T-helper 17 cell (primary cell): ENCODE measurements around the gene RGS2. TPM values are rescaled to one million over a fixed set of nuclear protein-coding genes. Genes with fewer than 3 reads are reported as not detected.

Experiments
- ATAC-seq: fragments of 150-1000 bp; cut with Tn5 transposase; 2 replicates; pipeline ENCODE4 v1.10.0; 2021; ENCODE audit warnings: mild to moderate bottlenecking, moderate library complexity
- DNase-seq, 3 donors: peaks; one replicate each; pipeline versions ENCODE4 v3.0.0 to v3.0.0-alpha.2; 2020 to 2021
- H3K9me3 ChIP-seq: one replicate; pipeline ENCODE4 v1.7.0; 2013; ENCODE audit warnings: low read length, mild to moderate bottlenecking; ENCODE audit not compliant: control insufficient read depth, poor library complexity, severe bottlenecking
- H3K27ac Mint-ChIP-seq: one replicate; pipeline ENCODE4 v1.8.0; 2022; ENCODE audit warnings: mild to moderate bottlenecking, moderate library complexity, mixed read lengths
- H3K27me3 Mint-ChIP-seq: one replicate; pipeline ENCODE4 v1.8.0; 2022; ENCODE audit warnings: mixed read lengths
- H3K36me3 Mint-ChIP-seq: one replicate; pipeline ENCODE4 v1.8.0; 2022; ENCODE audit warnings: low read depth, mixed read lengths
- H3K4me1 Mint-ChIP-seq: one replicate; pipeline ENCODE4 v1.8.0; 2022; ENCODE audit warnings: mild to moderate bottlenecking, mixed read lengths
- H3K4me3 Mint-ChIP-seq: one replicate; pipeline ENCODE4 v1.8.0; 2022; ENCODE audit warnings: mild to moderate bottlenecking, moderate library complexity, mixed read lengths
- total RNA-seq, 4 donors: library from RNA in 2 of 4; stranded (reverse) in 2 of 4; gene quantifications; one replicate each; pipeline ENCODE4 v1.2.3 and lab custom pipeline; 2022 to 2026

Gene RGS2
- total RNA-seq, 2 donors from 2014 or later: 106 to 122 TPM

DNA sequence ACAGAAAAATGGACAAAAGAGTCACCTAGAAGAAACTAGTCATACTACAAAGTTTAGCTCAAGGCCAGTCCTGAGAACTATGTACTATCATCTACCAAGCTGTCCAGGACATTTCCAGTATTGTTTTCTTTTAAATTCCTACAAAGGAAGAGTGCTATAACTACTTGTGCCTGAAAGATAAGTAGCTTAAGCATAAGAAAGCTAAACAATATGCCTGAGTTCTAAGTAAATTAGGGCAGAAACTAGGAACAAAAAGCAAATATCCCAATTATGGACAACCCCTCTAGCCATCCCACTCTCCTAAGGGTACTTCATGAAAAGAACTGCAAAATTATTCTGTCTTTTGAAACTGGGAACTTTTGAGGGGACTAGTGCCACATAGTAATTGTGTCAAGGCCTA is 5.3 kb upstream of the RGS2 start:
- H3K27me3 Mint-ChIP-seq: no peaks in the 10 kb centered on the region
- no peaks in the 10 kb centered on the region for H3K9me3 ChIP-seq
- H3K4me3 Mint-ChIP-seq: no peak overlapping the region
- ATAC-seq (no peak), DNase-seq (no peak)
- H3K27ac Mint-ChIP-seq: no peak overlapping the region
- H3K36me3 Mint-ChIP-seq: no peaks in the 10 kb centered on the region
- peaks cover 13% of the 10 kb centered on the region for H3K4me1 Mint-ChIP-seq

- Mint-ChIP-seq H3K4me3 (no peak overlapping the region), H3K36me3 (peaks cover 6% of the 10 kb centered on the region), H3K4me1 (peaks cover 26% of the 10 kb centered on the region), H3K27me3 (no peaks in the 10 kb centered on the region), H3K27ac (peak overlapping the region; percentile 97)
- H3K9me3 ChIP-seq: no peaks in the 10 kb centered on the region
- DNase-seq: no peak
- peak; percentile 42 for ATAC-seq
Observed at GRCh38 chr1:192805832-192806323, 3.0 kb upstream of the RGS2 start.

DNA sequence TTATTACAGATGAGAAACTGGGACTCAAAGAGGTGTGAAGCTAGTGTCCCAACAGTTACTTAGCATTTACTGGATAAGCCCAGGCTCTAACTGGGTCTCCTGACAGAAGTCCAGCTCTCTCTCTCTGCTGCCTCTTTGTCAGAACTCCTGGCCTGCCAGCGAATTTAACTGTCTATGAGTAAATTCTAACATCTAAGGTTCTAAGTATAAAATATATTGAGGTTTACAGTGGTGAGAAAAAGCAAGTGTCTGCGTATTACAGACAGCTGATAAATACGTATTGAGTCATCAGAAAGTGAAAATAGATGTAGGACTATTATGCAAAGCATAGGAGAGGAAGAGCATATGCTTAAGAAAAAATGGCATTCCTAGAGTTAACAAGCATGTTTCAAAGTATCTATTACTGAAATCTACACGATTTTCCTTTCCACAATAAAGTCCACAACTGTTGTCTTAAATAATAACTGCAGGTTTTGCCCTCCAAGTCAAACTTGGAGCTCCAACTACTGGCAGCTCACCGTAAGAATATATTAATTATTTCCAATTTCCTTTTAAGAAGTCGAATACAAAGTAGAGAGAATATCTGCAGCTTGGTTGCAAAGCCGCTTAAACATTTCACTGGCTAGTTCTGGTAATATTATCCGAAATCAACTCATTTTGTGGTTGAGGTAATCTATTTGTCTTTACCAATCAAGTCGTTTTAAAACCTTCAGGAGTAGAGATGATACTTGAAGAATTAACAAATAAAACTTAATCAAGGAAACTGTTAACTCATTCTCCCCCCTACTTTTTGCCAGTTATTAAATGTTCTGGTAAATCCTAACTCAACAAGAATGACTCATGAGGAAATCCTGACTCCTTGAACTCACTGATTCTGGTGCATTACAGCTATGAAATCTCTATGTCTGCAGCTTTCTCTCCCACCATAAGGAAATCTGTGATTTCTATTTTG is 1.4 kb upstream of the RGS2 start:
- no peaks in the 10 kb centered on the region for H3K9me3 ChIP-seq
- peak; percentile 14 for ATAC-seq
- Mint-ChIP-seq H3K4me1 (peaks cover 26% of the 10 kb centered on the region), H3K27me3 (no peaks in the 10 kb centered on the region), H3K4me3 (peak overlapping the region; percentile 99), H3K27ac (peak overlapping the region; percentile 97), H3K36me3 (peaks cover 6% of the 10 kb centered on the region)
- DNase-seq: no peak

DNA sequence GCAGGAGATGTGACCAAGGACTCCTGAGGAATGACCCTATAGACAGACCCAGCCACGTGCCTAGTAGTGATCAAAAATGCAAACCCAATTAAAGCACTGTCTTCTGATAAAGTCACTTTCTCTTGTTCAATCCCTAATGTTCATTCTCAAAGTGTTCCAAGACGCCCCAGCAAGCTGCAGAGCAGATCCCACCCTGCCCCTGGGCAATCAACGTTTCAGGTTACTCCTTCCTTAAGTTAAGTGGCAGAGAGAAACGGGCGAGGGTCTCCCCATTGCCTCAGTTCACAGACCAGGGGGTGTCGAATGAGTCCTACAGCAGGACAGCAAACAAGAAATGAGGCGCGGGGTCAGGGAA is 699 bp upstream of the RGS2 start:
- Mint-ChIP-seq H3K4me1 (peaks cover 26% of the 10 kb centered on the region), H3K27ac (peak overlapping the region; percentile 97), H3K4me3 (peak overlapping the region; percentile 99), H3K27me3 (no peaks in the 10 kb centered on the region), H3K36me3 (peaks cover 6% of the 10 kb centered on the region)
- DNase-seq (peak in 1 of 3 donors; percentile 9), ATAC-seq (no peak)
- no peaks in the 10 kb centered on the region for H3K9me3 ChIP-seq

GRCh38 chr1:192809307-192810252 is 741 bp downstream of the RGS2 start:
- Mint-ChIP-seq H3K27me3 (no peaks in the 10 kb centered on the region), H3K4me3 (peak overlapping the region; percentile 99), H3K27ac (peak overlapping the region; percentile 97), H3K4me1 (peaks cover 30% of the 10 kb centered on the region), H3K36me3 (peaks cover 7% of the 10 kb centered on the region)
- DNase-seq (peak; percentile 10 to 32 (median 21)), ATAC-seq (peak; percentile 56)
- H3K9me3 ChIP-seq: no peaks in the 10 kb centered on the region

GRCh38 chr1:192810253-192810880 is 1.5 kb downstream of the RGS2 start:
- H3K4me3 Mint-ChIP-seq: peak overlapping the region; percentile 99
- H3K9me3 ChIP-seq: no peaks in the 10 kb centered on the region
- H3K4me1 Mint-ChIP-seq: peaks cover 30% of the 10 kb centered on the region
- peaks cover 7% of the 10 kb centered on the region for H3K36me3 Mint-ChIP-seq
- no peaks in the 10 kb centered on the region for H3K27me3 Mint-ChIP-seq
- ATAC-seq (no peak), DNase-seq (no peak)
- peak overlapping the region; percentile 97 for H3K27ac Mint-ChIP-seq

- Mint-ChIP-seq H3K27ac (no peak overlapping the region), H3K4me1 (peaks cover 30% of the 10 kb centered on the region), H3K27me3 (no peaks in the 10 kb centered on the region), H3K4me3 (peak overlapping the region; percentile 19), H3K36me3 (peaks cover 7% of the 10 kb centered on the region)
- H3K9me3 ChIP-seq: no peaks in the 10 kb centered on the region
- DNase-seq (no peak), ATAC-seq (no peak)
Observed at GRCh38 chr1:192811006-192811405, 2.2 kb downstream of the RGS2 start.

DNA sequence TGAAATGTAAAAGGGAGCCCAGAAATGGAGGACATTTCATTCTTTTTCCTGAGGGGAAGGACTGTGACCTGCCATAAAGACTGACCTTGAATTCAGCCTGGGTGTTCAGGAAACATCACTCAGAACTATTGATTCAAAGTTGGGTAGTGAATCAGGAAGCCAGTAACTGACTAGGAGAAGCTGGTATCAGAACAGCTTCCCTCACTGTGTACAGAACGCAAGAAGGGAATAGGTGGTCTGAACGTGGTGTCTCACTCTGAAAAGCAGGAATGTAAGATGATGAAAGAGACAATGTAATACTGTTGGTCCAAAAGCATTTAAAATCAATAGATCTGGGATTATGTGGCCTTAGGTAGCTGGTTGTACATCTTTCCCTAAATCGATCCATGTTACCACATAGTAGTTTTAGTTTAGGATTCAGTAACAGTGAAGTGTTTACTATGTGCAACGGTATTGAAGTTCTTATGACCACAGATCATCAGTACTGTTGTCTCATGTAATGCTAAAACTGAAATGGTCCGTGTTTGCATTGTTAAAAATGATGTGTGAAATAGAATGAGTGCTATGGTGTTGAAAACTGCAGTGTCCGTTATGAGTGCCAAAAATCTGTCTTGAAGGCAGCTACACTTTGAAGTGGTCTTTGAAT is 2.9 kb downstream of the RGS2 start:
- no peak for ATAC-seq
- Mint-ChIP-seq H3K27me3 (peaks cover 7% of the 10 kb centered on the region), H3K36me3 (peaks cover 10% of the 10 kb centered on the region), H3K4me3 (no peak overlapping the region), H3K4me1 (peaks cover 29% of the 10 kb centered on the region), H3K27ac (no peak overlapping the region)
- H3K9me3 ChIP-seq: no peaks in the 10 kb centered on the region
- DNase-seq: no peak

DNA sequence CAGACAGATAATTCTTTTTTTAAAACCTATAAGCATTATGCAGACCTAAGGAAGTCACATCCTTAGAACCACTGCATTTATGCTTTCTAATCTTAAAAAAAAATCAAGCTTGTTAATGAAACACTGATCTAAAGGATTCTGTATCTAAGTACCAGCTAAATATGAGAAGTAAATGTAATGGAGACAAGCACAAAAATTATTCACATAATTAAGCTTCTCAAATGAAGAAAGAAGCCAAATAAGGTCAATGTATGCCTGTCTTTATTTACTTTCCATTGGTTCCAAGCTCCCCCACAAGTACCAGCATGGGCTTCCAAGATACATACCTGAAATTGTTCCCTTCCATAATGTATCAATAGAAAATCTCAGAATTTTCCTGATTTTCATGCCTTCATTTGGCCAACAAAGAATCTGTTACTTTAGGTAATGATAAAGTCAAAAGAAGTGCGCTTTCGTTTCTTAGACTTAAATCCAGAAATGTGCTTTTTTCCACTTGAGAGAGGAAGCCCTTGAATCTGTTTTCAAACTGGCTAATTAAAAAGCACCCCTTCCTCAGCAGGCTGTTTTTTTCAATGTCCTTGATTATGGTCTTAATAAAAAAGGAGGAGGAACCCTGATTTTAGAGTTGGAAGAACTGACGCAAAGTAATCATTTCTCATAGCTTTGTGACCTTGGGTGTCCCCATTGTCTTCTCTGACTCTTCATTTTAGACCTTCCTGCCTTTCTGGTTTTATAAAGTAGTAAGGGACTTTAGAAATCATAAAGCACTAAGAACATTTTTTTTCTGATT is 3.8 kb downstream of the RGS2 start:
- DNase-seq (no peak), ATAC-seq (no peak)
- Mint-ChIP-seq H3K4me1 (peaks cover 21% of the 10 kb centered on the region), H3K27ac (no peak overlapping the region), H3K36me3 (peaks cover 10% of the 10 kb centered on the region), H3K4me3 (no peak overlapping the region), H3K27me3 (peaks cover 7% of the 10 kb centered on the region)
- H3K9me3 ChIP-seq: no peaks in the 10 kb centered on the region

GRCh38 chr1:192814805-192815204 is 6.0 kb downstream of the RGS2 start:
- H3K27me3 Mint-ChIP-seq: peaks cover 7% of the 10 kb centered on the region
- H3K4me3 Mint-ChIP-seq: no peak overlapping the region
- H3K9me3 ChIP-seq: no peaks in the 10 kb centered on the region
- ATAC-seq: no peak
- peaks cover 8% of the 10 kb centered on the region for H3K36me3 Mint-ChIP-seq
- DNase-seq: no peak
- H3K4me1 Mint-ChIP-seq: peaks cover 5% of the 10 kb centered on the region
- H3K27ac Mint-ChIP-seq: no peak overlapping the region

GRCh38 chr1:192817246-192817645 is 8.4 kb downstream of the RGS2 start:
- peaks cover 10% of the 10 kb centered on the region for H3K36me3 Mint-ChIP-seq

DNA sequence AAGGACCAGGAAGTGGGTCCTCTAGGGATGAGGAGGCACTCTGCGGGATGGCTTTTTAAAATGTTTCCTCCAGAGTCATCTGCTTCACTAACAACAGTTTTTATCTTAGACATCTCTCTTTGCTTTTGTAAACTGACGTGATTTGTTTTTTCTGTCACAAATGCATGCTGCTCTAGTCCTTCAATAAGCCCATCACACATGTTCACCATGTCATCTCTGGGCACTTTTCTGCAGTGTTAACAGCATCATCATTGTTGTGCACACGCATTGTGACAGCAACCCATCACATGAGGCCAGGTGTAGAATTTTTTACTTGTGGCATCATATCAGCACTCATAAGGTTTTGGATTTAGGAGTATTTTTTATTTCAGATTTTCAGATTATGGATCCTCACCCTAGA is 12.5 kb downstream of the RGS2 start:
- no peaks in the 10 kb centered on the region for H3K9me3 ChIP-seq
- DNase-seq: no peak
- H3K4me3 Mint-ChIP-seq: no peak overlapping the region
- H3K27ac Mint-ChIP-seq: no peak overlapping the region
- peaks cover 6% of the 10 kb centered on the region for H3K36me3 Mint-ChIP-seq
- ATAC-seq: no peak
- peaks cover 3% of the 10 kb centered on the region for H3K4me1 Mint-ChIP-seq
- H3K27me3 Mint-ChIP-seq: peaks cover 32% of the 10 kb centered on the region

More at GRCh38 chr1:192817246-192817645, 8.4 kb downstream of the RGS2 start:
- ATAC-seq (no peak), DNase-seq (no peak)
- H3K27me3 Mint-ChIP-seq: peaks cover 18% of the 10 kb centered on the region
- peaks cover 7% of the 10 kb centered on the region for H3K4me1 Mint-ChIP-seq
- H3K9me3 ChIP-seq: no peaks in the 10 kb centered on the region
- no peak overlapping the region for H3K4me3 Mint-ChIP-seq
- H3K27ac Mint-ChIP-seq: no peak overlapping the region
